Right cardiac atrium (tissue), 5 donors: ENCODE results near the gene MPRIP. TPM values are rescaled to one million over a fixed set of nuclear protein-coding genes. Genes with fewer than 3 reads are reported as not detected.
A peak's percentile ranks its signal among the peaks of the same experiment; 100 is the strongest.

Experiments used
- ATAC-seq, 2 donors: fragments of 200-7000 bp; cut with Tn5 transposase; one replicate each; pipeline versions ENCODE4 v1.8.0 to v1.9.1; 2020; ENCODE audit warnings: moderate library complexity in 2 of 2, mild to moderate bottlenecking in 1 of 2
- DNase-seq, 3 donors: peaks; one replicate each; pipeline ENCODE4 v3.0.0-alpha.2; 2020
- H3K27ac ChIP-seq: one replicate; pipeline ENCODE4 v1.5.1; 2013; ENCODE audit warnings: mild to moderate bottlenecking, low read length, control low read depth, moderate library complexity
- H3K27me3 ChIP-seq: one replicate; pipeline ENCODE4 v1.6.1; 2013; ENCODE audit not compliant: control insufficient read depth, insufficient read depth
- H3K4me1 ChIP-seq: one replicate; pipeline ENCODE4 v1.6.1; 2013; ENCODE audit warnings: low read length; ENCODE audit not compliant: control insufficient read depth, insufficient read depth
- H3K4me3 ChIP-seq: one replicate; pipeline ENCODE4 v1.5.1; 2013; ENCODE audit warnings: low read length, control low read depth
- H3K9me3 ChIP-seq: one replicate; pipeline ENCODE4 v1.6.1; 2013; ENCODE audit warnings: low read length; ENCODE audit not compliant: control insufficient read depth
- WGBS: extraction: QIAGEN DNeasy Blood & Tissue Kit; methylation state at CpG from one replicate; pipeline ENCODE4 v1.1.7; 2013; 5-methylcytosine and 5-hydroxymethylcytosine counted together
- intact Hi-C, 4 donors: fragments of 100-400 bp; cut with DNase I; formaldehyde crosslinking; loops; one replicate each; pipeline versions ENCODE4 v1.11.0 to v1.14.0; 2022 to 2023
- polyA plus RNA-seq: library from polyadenylated mRNA; stranded (reverse); fragments of 200-250 nt; gene quantifications from one replicate; pipeline ENCODE4 v1.2.3, GENCODE V29; 2013
- total RNA-seq, 4 donors: library from RNA; stranded (reverse); fragmentation: NEBNext Ultra II Directional; extraction: Animal tissue kit (Norgen Biotek cat#: 25700); gene quantifications; one replicate each; pipeline ENCODE4 v1.2.1, GENCODE V29; 2021
- donor health status: healthy with polysubstance abuse.
- donor health status: DM: no; HTN: yes; CAD: no.
- donor health status: DM: no; HTN: no; CAD: no.
- donor health status: DM: no; HTN: yes; CAD: no; lungs with severe emphysema.
- donor health status: DM: yes; HTN: yes; CAD: no.

The MPRIP gene
- total and polyA plus RNA-seq, 5 donors = 228 to 331 (median 312) TPM

DNA sequence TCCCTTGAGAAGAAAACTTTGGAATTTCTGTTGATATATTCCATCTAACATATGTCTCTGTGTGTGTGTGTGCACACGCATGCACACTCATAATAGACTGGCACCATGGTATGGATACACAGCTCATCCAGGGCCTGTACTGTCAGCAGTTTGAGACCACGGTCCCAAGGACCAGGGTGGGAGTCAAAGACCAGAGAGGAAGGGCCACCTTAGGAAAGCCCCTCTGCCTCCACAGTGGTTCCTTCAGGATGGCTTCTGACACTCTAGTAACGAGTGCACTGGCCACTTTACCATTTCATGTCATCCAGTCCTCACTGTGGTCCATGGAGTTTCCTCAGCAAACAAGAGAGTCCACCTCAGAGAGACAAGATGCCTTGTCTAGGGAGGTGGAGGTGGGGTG is 82.1 kb downstream of the MPRIP start:
- no peak overlapping the region for H3K4me3 ChIP-seq
- no peaks in the 10 kb centered on the region for H3K9me3 ChIP-seq
- ATAC-seq = no peak
- WGBS = 91% methylated on average over 3 of the region's 3 CpGs
- intact Hi-C loops = no loop called here
- H3K4me1 ChIP-seq = peaks cover 22% of the 10 kb centered on the region
- no peak overlapping the region for H3K27ac ChIP-seq
- no peak for DNase-seq
- H3K27me3 ChIP-seq = no peaks in the 10 kb centered on the region

DNA sequence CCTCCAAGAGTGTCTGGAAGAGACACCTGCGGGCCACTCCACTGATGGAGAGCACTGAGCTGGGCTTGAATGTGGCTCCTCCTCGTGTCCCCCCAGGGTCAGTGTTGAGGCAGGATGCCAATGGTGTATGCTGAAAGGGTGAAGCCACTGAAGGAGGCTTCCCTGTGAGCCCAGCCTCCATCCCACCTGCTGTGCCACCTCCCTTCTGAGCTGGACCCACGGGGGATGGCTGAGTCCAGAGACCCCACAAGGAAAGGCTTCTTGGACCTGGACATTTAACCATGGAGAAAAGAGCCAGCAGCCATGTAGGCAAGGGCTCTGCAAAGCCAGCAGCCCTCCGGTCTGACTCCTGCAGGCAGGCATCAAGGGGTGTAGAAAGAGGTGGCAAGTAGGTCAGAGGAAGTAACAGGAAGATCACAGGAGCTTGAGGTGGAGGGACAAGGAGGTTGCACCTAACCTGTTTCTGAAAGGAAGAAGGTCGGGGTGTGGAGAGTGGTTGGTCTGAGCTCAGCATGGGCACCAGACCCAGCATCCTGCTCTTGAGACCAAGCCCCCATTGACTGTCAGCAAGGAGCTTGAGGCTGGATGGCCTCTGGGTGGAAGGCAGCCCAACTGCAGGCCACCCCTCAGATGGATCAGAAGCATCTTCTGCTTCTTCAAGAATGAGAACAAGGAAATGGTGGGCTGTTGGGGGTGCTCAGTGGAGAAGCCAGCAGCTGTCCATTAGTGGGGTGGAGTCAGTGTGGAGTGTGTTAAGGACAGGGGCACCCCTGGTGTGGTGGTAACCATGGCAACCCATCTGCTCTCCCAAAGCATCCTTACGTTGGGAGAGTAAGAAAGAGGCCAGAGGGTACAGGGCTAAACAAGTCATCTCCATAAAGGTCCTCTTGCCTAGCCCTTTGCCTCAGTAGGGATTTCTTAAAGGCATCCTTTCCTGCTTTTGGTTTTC is 83.2 kb downstream of the MPRIP start:
- Histone ChIP-seq H3K4me1 (peaks cover 12% of the 10 kb centered on the region), H3K4me3 (no peak overlapping the region), H3K27me3 (no peaks in the 10 kb centered on the region), H3K27ac (no peak overlapping the region), H3K9me3 (no peaks in the 10 kb centered on the region)
- DNase-seq (peak in 2 of 3 donors; percentile 20 to 22), ATAC-seq (no peak)
- 83% methylated on average over 6 of the region's 6 CpGs for WGBS
- intact Hi-C loops = no loop called here

DNA sequence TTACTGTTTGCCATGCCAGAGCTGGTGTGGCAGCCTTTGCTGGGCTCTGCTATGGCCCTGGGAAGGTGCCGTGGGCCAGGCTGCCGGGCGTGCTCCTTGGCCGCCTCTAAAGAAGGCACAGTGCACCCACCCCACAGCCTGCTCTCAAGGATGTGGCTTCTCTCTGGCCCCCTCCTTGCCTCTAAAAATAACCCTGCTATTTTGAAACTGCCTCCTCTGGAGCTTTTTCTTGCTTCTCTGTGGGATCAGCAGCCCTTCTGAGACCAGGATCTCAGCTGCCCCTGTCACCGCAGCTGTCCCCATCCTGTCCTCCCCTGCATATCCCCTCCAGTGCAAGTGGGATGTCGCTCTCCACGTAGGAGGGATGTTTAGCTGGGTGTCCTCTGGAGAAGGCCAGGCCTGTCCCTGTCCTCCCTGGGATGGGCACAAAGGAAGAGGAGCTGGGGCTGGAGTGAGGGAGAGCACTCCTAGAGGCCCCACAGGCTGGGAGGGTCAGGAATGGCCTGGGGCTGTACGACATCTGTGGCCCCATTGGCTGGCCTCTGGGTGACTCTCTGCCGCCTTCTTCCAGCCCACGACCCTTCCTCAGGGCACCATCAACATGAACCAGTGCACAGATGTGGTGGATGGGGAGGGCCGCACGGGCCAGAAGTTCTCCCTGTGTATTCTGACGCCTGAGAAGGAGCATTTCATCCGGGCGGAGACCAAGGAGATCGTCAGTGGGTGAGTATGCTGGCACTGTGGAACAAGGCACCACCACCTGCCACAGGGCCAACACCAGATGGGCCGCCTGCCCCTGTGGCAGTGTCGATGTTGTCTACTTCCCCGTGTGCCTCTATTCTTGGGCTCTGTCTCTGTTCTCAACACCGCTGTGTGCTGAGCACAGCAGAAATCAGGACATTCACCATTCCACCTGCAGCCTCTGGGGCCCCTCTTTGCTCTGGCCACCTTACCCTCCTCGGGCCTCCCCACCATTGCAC is 84.2 kb downstream of the MPRIP start:
- peak in 2 of 3 donors; percentile 35 to 45 for DNase-seq
- no peaks in the 10 kb centered on the region for H3K9me3 ChIP-seq
- no peak overlapping the region for H3K4me3 ChIP-seq
- peak in 1 of 2 donors; percentile 9 for ATAC-seq
- WGBS = 73% methylated on average over 21 of the region's 21 CpGs
- no peak overlapping the region for H3K27ac ChIP-seq
- no peaks in the 10 kb centered on the region for H3K27me3 ChIP-seq
- peaks cover 8% of the 10 kb centered on the region for H3K4me1 ChIP-seq
- intact Hi-C loops = no loop called here

DNA sequence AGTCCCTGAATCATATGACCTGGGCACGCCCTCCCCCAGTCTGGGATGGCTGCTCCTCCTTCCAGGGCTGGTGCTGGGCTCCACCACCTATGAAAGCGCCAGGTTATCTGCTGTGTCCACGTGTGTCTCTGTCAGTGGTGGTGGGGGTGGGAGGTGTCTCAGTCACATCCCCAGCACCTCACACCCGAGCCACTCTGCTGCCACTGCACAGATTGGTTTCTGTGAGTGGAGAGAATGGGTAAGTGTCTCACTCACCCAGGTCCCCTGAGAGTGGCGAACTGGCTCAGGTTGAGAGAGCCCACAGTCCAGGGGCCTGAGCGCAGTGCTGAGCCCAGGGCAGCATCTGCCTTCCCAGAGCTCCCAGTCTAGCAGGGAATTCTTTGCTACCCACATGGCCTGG is 84.9 kb downstream of the MPRIP start:
- H3K4me1 ChIP-seq = peaks cover 8% of the 10 kb centered on the region
- peak in 1 of 3 donors; percentile 42 for DNase-seq
- WGBS = 81% methylated on average over 6 of the region's 6 CpGs

DNA sequence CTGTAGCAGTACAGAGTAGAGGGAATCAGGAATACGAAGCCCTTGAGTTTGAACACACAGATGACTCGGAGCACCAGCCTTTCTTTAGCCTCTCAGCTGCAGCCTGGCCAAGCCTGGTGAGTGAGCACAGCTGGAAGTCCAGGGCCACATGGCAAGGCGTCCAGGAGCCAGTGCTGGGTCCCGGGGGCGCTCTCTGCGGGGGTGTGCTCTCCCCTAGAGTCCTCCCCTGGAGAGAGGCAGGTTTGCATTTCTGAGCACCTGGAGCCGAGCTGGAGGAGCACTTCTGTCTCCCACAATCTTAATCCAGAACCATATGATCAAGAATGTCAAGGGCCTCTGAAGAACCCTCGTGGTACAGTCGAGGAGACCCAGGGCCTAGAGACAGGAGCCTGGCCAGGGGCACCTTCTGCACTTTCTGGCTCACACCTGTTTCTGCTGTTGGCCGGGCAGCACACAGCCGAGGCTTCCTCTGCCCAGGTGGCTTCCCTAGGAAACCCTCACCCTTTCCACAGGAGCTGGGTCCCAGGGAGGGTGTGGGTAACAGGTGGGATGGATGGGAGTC is 85.6 kb downstream of the MPRIP start:
- peak in 2 of 3 donors; percentile 34 to 47 for DNase-seq
- peaks cover 8% of the 10 kb centered on the region for H3K4me1 ChIP-seq
- WGBS = 76% methylated on average over 11 of the region's 11 CpGs
- H3K9me3 ChIP-seq = no peaks in the 10 kb centered on the region
- H3K27ac ChIP-seq = no peak overlapping the region
- intact Hi-C loops = no loop called here
- H3K4me3 ChIP-seq = no peak overlapping the region
- H3K27me3 ChIP-seq = no peaks in the 10 kb centered on the region
- no peak for ATAC-seq

More for the DNA sequence above, 84.9 kb downstream of the MPRIP start:
- no peak overlapping the region for H3K4me3 ChIP-seq
- intact Hi-C loops = no loop called here
- no peak overlapping the region for H3K27ac ChIP-seq
- no peak for ATAC-seq
- no peaks in the 10 kb centered on the region for H3K9me3 ChIP-seq
- no peaks in the 10 kb centered on the region for H3K27me3 ChIP-seq

DNA sequence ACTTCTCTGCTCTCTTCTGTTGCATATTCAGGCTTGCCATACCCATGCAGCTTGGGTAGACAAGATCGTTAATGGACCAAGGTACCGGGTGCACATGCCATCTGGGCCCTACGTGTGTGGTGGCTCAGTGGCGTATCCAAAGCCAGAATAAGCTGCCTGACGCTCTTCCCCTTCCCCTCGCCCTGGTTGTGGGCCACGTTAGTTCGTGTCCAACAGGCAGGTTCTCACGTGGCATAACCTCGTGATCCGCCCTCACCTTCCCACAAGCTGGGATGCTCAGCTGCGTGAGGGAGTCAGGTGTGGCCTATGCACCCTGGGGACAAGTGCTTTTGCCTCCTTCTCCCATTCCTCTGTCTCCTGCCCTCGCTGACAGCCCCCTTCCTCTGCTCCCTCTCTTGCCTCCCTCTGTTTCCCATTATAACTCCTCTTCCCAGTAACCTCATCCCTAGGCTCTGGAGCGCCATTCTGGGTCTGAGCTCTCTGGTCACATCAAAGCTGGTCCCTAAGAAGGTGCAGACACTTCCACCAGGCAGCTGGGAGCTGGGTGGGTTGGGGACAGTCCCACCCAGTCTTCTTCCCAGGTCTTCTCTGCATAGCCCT is 86.3 kb downstream of the MPRIP start:
- peaks cover 8% of the 10 kb centered on the region for H3K4me1 ChIP-seq
- no peak for ATAC-seq
- no peaks in the 10 kb centered on the region for H3K9me3 ChIP-seq

DNA sequence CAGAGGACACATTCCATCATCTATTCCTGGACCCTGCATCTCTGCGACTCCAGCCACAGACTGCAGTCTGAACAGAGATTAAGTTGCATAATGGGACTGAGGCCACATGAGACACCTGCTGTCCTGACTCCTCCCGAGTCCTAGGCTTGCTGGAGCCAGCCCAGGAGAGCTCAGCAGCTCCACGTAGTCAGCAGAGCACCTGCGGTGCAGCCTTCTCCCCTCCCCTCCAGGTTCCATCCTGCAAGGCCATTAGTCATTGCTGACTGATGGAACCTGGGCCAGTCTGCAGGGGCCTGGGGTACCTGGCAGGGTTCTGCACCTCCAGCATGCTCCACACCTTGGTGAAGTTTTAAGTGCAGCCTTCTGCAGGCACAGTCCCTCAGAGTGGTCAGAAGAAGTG is 87.2 kb downstream of the MPRIP start:
- H3K27ac ChIP-seq = no peak overlapping the region
- peaks cover 8% of the 10 kb centered on the region for H3K4me1 ChIP-seq
- ATAC-seq (no peak), DNase-seq (peak in 1 of 3 donors; percentile 19)
- 67% methylated on average over 4 of the region's 4 CpGs for WGBS
- H3K9me3 ChIP-seq = no peaks in the 10 kb centered on the region
- no peaks in the 10 kb centered on the region for H3K27me3 ChIP-seq
- H3K4me3 ChIP-seq = no peak overlapping the region
- intact Hi-C loops = no loop called here

More for the DNA sequence above, 86.3 kb downstream of the MPRIP start:
- 86% methylated on average over 14 of the region's 14 CpGs for WGBS
- no peak overlapping the region for H3K4me3 ChIP-seq
- no peaks in the 10 kb centered on the region for H3K27me3 ChIP-seq
- intact Hi-C loops = no loop called here
- H3K27ac ChIP-seq = no peak overlapping the region
- peak in 2 of 3 donors; percentile 21 to 24 for DNase-seq

DNA sequence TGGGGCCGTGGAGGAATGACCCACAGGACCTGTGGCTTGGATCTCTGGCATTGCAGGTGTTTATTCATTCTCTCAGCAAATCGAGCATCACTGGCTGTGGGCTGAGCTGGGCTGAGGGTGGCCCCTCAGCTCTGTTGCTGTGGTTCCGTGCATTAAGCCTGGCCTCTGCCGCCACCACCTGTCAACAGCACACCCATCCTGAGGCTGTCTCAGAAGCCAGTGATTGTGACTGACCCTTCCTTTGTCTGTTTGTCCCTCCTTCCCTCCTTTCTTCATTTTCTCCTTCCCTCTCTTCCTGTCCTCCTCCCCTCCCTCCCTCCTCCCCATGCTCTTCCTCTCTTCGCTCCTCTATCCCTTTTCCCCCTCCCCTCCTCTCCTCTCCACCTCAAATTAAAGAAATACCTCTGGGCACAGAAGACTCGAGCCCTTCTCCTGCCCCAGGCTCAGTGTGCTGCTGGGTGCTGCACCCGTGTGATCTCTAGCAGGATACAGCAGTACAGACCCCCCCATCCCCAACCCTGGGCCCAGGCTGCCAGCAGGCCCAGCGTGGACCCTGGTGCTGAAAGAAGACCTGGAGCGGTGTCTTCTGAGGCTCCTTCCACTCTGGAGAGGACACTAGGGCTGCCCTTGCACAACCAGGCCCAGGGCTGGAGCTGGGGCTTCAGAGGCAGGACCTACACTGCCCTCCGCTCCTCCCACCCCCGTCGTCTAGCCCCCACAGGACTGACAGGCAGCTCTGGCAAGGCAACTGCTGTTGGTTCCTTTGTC is 88.0 kb downstream of the MPRIP start:
- H3K27ac ChIP-seq = no peak overlapping the region
- intact Hi-C loops = loop anchor here in 1 of 4 donors (10.0 kb wide), 1 partner anchor 125 kb away; no protein-coding TSS in a partner anchor
- no peak overlapping the region for H3K4me3 ChIP-seq
- no peaks in the 10 kb centered on the region for H3K27me3 ChIP-seq
- ATAC-seq (no peak), DNase-seq (peak in 2 of 3 donors; percentile 13 to 37)
- WGBS = 76% methylated on average over 12 of the region's 12 CpGs
- no peaks in the 10 kb centered on the region for H3K9me3 ChIP-seq
- H3K4me1 ChIP-seq = peaks cover 3% of the 10 kb centered on the region

DNA sequence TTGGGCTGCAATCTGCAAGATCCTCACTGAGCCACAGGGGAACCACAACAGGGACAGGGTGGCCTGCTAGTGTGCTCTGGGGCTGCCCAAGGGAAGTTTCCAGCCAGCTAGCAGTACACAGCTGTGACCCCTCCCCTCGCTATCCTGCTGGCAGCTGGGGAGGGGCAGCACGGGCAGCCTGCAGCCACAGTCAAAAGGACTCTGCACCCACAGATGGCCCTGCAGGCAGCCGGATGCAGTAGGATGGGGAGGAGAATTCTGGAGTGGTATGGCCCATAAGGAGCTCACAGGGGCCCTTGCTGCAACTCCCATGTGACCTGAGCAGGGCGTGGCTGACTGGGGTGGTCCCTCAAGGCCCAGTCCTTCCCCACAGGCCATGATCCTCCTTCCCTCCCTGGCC is 89.6 kb downstream of the MPRIP start:
- peak in 2 of 3 donors; percentile 13 to 20 for DNase-seq
- Histone ChIP-seq H3K27ac (no peak overlapping the region), H3K9me3 (no peaks in the 10 kb centered on the region), H3K27me3 (no peaks in the 10 kb centered on the region), H3K4me1 (no peaks in the 10 kb centered on the region), H3K4me3 (no peak overlapping the region)
- 84% methylated on average over 4 of the region's 4 CpGs for WGBS
- intact Hi-C loops = loop anchor here in 1 of 4 donors (10.0 kb wide), 1 partner anchor 127 kb away; no protein-coding TSS in a partner anchor
- ATAC-seq = no peak
